CD1c-positive myeloid dendritic cell (primary cell): ENCODE measurements around the gene OR1F1.
"Not testable (repeated sequence)": the region's sequence is repeated elsewhere in the genome, so short reads cannot be mapped to it uniquely, and the experiment has no call there.

Experiments
- DNase-seq: peaks from one replicate; pipeline ENCODE4 v3.0.0-alpha.2; 2016; ENCODE audit errors: extremely low spot score

Gene OR1F1

DNA sequence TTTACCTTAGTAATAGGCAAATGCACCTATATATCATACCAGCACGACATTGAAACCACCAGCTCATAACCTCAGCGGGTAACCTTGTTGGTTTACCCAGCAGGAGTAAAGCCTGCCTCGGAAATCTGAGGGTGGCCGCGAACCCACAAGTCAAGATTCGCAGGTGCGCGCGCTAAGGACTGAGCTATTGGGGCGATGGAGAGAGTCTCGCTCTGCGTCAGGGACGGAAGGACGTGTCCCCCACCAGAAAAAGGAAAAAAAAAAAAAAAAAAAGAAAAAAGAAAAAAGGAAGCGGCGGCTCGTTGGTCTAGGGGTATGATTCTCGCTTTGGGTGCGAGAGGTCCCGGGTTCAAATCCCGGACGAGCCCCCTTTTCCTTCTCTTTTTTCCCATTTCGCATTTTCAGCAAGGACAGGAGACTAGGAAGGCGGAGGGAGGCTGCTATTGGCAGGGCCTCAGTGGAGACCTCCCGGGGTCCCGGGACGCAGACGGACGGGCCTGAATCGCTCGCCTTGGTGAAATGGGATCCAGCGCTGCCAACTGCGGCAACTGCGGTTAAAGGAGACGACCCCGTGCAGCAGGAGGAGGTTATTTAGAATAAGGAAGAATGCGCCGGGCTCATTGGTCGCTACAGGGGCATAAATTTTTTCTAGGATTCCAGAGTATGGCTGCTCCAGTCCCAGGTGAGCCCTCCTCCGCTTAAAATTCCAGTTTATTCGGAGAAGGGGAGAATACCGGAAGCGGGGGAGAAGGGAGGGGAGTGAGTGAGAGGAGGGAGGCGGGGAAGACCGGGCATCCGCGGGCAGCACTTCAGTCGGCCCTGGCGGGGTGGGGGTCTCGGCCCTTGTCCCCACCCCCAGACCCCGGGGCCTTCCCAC is at the start of gene OR1F1:
OR1F1 (plus strand) TSS at position 407 of the 877 bp plus-strand sequence.
- DNase-seq: no peak

DNA sequence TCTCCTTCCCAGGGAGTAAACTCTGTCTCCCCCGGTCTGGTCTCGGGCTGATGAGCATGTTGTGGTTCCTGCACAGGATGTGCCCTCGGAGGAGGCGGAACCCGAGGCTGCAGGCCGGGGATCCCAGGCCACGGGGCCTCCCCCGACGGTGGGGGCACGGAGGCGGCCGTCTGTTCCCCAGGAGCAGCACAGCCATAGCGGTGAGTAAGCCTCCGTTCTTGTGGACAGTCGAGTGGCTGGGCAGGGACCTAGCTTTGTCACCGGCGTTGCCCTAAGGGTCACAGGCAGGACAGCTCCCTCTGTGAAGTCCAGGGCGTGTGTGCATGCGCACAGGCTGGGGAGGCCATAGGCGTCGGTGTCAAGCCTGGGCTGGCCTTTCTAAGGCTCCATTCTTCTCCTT is 49.7 kb upstream of the OR1F1 start:
- DNase-seq: no peak

DNA sequence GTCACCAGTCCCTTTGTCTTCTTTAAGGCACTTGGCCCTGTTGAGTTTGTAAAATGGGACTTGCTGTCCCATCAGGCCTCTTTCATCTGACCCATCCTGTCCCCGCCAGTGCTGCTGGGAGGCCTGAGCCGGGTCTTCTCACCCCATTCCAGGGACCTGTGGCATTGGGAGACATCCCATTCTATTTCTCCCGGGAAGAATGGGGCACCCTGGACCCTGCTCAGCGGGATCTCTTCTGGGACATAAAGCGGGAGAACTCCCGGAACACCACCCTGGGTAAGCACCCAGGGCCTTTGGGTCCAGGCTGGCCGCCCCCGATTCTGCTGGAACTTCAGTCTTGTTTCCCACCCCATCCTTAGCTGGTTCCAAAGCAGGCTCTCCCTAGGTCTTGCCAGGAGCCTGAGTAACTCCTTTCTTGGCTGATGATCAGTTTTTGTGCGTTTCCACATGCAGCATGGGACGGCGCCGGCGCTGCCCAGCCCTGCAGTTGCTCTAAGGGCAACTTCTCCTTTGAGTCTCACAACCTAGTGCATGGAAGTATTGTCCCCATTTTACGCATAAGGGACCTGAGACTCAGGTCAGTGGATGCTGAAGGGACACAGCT is 49.1 kb upstream of the OR1F1 start:
- DNase-seq: no peak

DNA sequence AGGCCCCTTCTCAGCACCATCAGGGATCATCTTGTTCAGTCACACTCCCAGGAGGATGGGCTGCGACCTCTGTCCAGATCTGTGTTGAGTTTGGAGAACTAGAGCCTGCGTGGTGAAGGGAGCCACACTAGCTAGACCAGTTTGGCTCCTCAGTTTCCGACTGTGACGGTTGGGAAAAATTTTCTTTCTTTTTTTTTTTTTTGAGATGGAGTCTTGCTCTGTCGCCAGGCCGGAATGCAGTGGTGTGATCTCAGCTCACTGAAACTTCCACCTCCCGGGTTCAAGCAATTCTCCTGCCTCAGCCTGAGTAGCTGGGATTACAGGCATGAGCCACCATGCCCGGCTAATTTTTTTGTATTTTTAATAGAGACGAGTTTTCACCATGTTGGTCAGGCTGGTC is 48.4 kb upstream of the OR1F1 start:
- not testable (repeated sequence) for DNase-seq

DNA sequence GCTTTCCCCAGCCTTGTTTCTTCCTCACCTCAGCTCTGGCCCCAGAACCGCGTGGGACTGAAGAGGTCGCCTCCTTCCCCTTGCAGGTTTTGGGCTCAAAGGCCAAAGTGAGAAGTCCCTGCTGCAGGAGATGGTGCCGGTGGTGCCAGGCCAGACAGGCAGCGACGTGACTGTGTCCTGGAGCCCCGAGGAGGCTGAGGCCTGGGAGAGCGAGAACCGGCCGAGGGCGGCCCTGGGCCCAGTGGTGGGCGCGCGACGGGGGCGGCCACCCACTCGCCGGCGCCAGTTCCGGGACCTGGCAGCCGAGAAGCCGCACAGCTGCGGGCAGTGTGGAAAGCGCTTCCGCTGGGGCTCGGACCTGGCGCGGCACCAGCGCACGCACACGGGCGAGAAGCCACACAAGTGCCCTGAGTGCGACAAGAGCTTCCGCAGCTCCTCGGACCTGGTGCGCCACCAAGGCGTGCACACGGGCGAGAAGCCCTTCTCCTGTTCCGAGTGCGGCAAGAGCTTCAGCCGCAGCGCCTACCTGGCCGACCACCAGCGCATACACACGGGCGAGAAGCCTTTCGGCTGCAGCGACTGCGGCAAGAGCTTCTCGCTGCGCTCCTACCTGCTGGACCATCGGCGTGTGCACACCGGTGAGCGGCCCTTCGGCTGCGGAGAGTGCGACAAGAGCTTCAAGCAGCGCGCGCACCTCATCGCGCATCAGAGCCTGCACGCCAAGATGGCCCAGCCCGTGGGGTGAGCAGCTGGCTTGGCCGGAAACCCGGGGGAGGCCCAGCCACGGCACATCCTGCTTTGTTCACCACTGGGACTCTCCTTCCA is 47.2 kb upstream of the OR1F1 start:
- DNase-seq: no peak

DNA sequence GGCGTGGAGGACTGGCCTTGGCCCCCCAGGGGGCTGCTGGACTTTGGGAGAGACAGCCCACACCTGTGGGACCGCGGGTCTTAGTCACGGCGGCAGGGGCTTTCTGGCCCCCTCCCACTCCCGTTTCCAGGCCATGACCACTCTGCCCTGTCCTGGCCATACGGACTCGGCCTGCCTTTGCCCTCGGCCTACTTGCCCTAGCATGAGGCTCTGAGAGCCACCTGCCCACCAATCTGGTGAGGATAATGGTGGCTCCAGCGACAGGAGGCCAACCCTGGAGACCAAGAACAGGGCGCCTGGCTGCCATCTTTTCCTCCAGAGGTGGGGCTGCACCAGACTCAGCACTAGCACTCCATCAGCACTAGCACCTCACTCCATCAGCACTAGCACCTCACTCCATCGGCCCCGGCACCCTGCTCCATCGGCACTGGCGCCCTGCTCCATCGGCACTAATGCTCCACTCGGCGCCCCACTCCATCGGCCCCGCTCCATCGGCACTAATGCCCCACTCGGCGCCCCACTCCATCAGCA is 46.2 kb upstream of the OR1F1 start:
- no peak for DNase-seq

DNA sequence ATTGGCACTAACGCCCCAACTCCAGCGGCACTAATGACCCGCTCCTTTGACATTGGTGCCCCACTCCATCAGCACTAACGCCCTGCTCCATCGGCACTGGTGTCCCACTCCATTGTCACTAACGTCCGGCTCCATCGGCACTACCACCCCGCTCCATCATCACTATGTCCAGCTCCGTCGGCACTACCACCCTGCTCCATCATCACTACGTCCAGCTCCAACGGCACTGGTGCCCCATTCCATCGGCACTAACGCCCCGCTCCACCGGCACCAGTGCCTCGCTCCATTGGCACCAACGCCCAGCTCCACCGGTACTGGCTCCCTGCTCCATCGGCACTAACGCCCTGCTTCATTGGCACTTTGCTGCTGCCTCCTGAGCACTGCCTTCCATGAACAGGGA is 45.7 kb upstream of the OR1F1 start:
- no peak for DNase-seq

DNA sequence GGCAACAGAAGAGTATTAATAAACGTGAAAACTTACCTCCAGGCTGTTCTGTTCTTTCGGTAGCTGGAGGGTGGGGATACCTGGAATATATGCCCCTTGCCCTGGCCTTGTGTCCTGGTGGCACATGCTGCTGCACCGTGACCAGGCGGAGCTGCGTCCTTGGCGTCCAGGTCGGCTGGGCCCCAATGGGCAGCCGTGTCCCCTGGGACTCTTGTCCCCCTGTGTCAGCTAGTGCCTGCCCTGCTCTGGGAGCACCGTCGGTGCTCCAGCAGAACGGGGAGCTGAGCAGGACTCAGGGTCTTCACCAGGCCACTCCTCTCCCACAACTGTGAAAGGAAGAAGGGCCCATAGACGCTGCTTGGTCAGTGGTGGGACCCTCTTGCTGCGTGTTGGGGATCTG is 45.2 kb upstream of the OR1F1 start:
- no peak for DNase-seq

DNA sequence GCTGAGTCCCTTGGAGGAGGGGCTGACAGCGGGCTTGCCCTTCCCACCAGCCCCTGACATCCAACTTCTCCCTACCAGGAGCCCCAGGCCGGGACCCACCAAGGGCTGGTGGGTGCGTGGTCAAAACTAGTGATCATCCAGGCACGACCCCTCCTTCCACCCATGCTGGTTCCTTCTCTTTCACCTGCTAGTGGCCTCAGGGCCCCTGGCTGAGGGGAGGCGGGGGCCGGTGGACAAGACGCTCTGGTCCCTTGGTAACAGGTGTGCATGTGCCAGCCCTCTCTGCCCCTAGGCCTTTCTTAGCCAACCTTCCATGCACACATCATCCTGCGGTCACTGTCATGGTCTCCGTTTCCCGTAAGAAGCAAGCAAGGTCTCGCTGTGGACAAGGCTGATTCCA is 44.8 kb upstream of the OR1F1 start:
- no peak for DNase-seq

DNA sequence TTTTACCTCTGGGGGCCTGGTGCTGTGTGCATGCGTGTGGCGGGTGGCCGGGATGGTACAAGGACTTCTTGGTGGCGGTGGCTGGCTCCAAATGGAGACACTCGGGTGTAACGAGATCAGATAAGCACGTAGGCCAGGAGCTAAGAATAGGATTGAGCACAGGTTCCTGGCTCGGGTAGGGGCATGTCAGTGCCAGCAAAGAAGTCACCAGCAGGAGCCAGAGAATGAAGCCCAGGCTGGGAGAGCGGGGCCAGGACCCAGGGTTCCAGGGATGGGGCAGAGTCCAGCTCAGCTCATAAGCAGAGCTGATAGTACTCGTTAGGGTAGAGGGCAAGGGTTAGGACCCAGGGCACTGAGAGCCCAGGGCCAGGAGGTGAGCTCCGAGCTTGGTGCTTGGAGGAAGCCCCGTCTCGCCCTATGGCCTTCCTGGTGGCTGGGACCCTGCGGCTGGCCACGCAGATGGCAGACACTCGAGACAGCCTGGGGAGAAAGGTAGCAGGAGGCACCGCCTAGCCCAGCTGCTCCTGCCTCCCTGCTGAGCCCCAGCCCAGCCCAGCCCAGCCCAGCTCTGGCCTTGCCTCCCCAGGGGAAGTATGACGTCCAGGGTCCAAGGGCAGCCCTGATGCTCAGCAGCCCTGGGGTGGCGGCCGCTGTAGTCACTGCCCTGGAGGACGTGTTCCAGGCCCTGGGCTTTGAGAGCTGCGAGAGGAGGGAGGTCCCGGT is 44.2 kb upstream of the OR1F1 start:
- DNase-seq: no peak

DNA sequence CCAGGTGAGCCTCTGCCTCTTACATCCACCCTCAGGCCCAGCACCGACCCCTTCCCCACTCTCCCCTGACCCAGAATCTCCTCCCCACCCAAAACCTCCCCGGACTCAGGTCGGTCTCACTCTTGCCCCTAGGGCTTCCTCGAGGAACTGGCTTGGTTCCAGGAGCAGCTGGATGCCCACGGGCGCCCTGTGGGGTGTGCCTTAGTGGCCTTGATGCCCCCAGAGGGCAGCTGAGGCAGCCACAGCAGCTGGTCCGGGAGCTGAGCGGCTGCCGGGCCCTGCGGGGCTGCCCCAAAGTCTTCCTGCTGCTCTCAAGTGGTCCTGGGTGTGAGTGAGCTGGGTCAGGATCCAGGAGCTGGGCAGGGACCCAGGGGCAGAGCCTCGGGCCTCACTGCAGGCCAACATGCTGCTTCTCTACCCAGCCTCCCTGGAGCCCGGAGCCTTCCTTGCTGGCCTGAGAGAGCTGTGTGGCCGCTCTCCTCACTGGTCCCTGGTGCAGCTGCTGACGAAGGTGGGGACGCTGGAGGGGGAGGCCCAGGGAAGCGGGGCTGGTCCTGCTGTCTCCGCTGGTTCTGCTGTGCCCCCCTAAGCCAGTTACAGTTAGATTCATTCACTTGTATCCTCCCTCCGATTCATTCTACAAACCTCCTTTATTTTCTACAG is 43.6 kb upstream of the OR1F1 start:
- no peak for DNase-seq

DNA sequence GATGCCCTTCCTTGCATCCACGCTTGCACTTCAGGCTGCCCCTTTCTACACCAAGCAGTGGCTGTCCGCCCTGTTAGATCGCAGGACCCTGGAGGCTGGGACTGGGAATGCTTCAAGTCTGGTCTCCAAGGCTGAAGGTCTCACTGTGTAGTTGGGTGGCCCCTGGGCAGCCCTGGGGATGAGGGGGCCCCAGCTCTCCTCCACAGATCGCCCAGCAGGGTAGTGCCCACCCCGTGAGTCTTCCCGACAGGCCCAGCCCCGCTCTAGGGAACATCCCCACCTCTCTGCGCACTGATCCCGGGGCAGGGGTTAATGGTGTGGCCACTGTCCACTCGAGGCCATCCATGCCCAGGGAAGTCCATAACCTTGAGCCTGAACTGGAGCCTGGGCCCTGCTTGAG is 42.9 kb upstream of the OR1F1 start:
- no peak for DNase-seq

DNA sequence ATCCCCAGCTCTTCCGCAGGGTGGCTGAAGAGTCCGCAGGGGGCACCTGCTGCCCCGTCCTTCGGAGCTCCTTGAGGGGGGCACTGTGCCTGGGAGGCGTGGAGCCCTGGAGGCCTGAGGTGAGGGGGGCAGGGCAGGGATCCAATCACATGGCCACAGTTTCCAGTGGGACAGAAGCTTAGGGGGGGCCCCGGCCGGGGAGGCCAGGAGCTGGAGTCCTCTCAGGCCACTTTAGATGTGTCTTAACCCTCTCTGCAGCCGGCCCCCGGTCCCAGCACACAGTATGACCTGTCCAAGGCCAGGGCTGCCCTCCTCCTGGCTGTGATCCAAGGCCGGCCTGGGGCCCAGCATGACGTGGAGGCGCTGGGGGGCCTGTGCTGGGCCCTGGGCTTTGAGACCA is 42.3 kb upstream of the OR1F1 start:
- no peak for DNase-seq

DNA sequence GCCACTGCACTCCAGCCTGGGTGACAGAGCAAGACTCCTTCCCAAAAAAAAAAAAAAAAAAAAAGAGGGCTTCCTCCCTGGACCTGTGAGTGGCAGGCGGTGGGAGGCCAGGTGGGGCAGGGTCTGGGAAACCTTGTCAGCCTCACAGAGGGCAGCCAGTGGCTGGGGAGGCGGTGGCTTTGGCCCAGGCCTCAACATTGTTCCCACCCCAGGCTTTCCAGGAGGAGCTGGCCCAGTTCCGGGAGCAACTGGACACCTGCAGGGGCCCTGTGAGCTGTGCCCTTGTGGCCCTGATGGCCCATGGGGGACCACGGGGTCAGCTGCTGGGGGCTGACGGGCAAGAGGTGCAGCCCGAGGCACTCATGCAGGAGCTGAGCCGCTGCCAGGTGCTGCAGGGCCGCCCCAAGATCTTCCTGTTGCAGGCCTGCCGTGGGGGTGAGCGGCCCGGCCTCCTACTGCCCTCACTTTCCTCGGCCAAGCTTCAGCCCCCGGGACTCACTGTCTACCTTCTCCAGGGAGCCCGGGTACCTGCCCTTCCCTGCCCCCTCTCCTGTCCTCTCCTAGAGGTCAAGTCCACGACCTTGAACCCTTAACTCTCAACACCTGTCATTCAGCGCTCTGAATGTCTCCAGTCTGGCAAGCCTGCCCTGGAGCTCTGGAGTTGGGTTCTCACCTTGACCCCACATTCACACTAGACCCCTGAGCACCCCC is 40.8 kb upstream of the OR1F1 start:
- no peak for DNase-seq

DNA sequence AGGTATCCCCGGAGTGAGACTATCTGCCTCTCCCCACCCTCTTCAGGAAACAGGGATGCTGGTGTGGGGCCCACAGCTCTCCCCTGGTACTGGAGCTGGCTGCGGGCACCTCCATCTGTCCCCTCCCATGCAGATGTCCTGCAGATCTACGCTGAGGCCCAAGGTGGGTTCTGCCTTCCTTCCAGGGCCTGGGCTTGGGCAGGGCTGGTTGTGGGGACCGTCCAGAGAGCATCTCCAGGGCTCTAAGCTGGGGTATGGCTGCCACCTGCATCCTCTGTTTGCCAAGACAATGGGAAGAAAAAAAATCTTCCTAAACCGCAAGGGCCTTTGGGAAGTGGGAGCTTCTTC is 40.3 kb upstream of the OR1F1 start:
- DNase-seq: no peak

DNA sequence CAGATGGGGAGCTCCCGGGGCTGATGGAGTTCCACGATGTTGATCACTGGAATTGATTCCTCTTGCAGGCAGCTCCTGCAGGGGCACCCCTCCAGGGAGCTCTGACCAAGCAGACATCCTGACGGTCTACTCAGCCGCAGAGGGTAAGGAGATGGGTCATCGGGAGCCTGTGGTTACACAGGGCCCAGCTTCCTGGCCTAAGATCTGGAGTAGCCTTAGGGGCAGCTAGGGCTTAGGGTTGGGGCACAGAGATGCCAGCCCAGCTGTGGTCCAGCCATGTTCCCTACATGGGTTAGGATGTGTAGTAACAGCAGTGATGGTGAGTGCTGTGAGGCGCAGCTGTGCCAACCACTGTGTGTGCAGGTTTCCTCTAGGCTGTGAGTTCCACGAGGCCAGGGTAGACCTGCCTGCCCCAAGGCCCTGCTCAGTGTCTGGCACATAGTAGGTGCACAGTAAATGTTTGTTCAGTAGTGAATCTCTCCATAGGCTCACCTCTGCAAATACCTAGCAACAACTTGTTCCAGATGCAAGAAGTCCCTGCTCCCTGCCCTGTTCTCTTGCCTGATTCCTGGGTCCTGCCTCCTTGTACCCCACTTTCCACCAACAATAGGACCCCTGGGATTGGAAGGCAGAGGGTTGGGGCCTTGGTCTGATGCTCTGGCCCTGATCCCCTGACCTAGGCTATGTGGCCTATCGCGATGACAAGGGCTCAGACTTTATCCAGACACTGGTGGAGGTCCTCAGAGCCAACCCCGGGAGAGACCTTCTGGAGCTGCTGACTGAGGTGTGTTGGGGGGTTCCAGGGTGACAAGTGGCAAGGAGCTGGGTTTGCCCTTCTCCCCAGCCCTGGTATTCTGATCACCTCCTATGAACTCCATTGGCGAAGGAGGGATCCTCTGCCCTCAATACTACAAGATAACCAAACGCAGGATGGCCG is 39.5 kb upstream of the OR1F1 start:
- no peak for DNase-seq

DNA sequence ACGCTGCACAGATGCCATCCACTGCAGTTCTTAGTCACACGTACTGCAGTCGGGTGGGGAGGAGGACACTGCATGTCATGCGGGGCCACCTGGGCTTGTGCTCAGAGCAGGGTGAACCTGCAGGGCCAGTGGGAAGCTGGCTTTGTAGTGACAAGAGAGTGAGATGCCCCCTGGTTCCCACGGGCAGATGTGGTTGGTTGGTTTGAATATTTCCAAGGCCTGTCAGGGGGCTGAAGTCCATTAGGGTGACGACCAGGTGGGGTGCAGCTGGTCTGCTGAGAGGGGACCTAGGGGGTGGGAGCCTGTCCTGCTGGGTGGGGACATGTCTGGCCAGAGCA is 38.8 kb upstream of the OR1F1 start:
- no peak for DNase-seq

DNA sequence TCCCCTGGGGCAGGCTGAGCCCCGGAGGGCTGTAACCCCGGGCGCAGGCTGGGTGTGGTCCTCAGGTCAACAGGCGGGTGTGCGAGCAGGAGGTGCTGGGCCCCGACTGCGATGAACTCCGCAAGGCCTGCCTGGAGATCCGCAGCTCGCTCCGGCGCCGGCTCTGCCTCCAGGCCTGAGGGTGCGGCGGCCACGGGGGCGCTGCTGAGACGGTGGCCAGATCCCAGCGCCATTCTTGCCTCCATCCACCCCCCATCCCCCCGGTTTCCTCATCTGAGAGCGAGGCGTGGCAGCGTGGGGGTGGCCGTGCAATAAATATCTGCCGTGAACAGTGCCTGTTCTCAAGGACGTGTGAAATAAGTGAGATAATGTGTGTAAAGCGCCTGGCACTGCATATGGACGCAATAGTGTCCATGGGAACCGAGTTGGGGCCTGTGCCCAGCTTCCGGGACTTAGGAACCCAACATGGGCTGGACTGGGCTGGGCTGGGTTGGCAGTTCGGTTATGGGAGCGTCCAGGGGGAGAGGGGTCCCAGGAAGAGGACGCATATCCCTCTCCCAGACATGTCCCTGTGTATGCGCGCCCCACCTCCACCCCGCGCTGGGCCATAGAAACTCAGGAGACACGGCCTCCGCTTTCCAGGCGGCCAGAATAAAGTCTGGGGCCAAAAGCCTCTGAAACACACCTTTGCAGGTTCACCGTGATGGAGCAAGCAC is 38.2 kb upstream of the OR1F1 start:
- peak; percentile 74 for DNase-seq
